Lower lobe of right lung (tissue), 2 donors: ENCODE measurements around the gene ADAM8. TPM values are rescaled to one million over a fixed set of nuclear protein-coding genes. Genes with fewer than 3 reads are reported as not detected.

Source experiments
- ATAC-seq, 2 donors: fragments of 200-7000 bp; cut with Tn5 transposase; one replicate each; pipeline ENCODE4 v1.9.1; 2020 to 2022; ENCODE audit warnings: mild to moderate bottlenecking in 2 of 2, moderate library complexity in 2 of 2
- DNase-seq: peaks from one replicate; pipeline ENCODE4 v3.0.0-alpha.2; 2020
- H3K27ac ChIP-seq: fragments of 200-600 bp; one replicate; pipeline ENCODE4 v1.8.0; 2022
- H3K27me3 ChIP-seq: fragments of 200-600 bp; one replicate; pipeline ENCODE4 v1.8.0; 2022; ENCODE audit warnings: low read depth
- H3K36me3 ChIP-seq: fragments of 200-600 bp; one replicate; pipeline ENCODE4 v1.8.0; 2022; ENCODE audit warnings: mild to moderate bottlenecking
- H3K4me1 ChIP-seq: fragments of 200-600 bp; one replicate; pipeline ENCODE4 v1.8.0; 2022
- H3K4me3 ChIP-seq: fragments of 200-600 bp; one replicate; pipeline ENCODE4 v1.8.0; 2022; ENCODE audit warnings: mild to moderate bottlenecking
- H3K9me3 ChIP-seq: fragments of 200-600 bp; one replicate; pipeline ENCODE4 v1.8.0; 2022
- intact Hi-C: fragments of 100-400 bp; cut with DNase I; formaldehyde crosslinking; loops from one replicate; pipeline ENCODE4 v1.11.0; 2022
- total RNA-seq: library from RNA; stranded (reverse); fragmentation: NEBNext Ultra II Directional; extraction: Animal tissue kit (Norgen Biotek cat#: 25700); gene quantifications from one replicate; pipeline ENCODE4 v1.2.1, GENCODE V29; 2021
- TF ChIP-seq, protein P1 (sequence below): fragments of 200-600 bp; IDR thresholded peaks from one replicate; pipeline ENCODE4 v1.8.0; 2022; ENCODE audit warnings: antibody characterized with exemption, mild to moderate bottlenecking
- donor health status: DM: no; HTN: yes; CAD: no; lungs with severe emphysema.

ADAM8 gene
- total RNA-seq, 1 donor from 2014 or later = 18.7 TPM

- peaks cover 57% of the 10 kb centered on the region for H3K4me1 ChIP-seq
- peak overlapping the region; percentile 35 for H3K4me3 ChIP-seq
- ATAC-seq = peak; percentile 46 to 63
- H3K27ac ChIP-seq = peak overlapping the region; percentile 87
- TF ChIP-seq, protein P1, sequence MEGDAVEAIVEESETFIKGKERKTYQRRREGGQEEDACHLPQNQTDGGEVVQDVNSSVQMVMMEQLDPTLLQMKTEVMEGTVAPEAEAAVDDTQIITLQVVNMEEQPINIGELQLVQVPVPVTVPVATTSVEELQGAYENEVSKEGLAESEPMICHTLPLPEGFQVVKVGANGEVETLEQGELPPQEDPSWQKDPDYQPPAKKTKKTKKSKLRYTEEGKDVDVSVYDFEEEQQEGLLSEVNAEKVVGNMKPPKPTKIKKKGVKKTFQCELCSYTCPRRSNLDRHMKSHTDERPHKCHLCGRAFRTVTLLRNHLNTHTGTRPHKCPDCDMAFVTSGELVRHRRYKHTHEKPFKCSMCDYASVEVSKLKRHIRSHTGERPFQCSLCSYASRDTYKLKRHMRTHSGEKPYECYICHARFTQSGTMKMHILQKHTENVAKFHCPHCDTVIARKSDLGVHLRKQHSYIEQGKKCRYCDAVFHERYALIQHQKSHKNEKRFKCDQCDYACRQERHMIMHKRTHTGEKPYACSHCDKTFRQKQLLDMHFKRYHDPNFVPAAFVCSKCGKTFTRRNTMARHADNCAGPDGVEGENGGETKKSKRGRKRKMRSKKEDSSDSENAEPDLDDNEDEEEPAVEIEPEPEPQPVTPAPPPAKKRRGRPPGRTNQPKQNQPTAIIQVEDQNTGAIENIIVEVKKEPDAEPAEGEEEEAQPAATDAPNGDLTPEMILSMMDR = no peak
- H3K27me3 ChIP-seq = no peaks in the 10 kb centered on the region
- H3K9me3 ChIP-seq = no peaks in the 10 kb centered on the region
- H3K36me3 ChIP-seq = no peaks in the 10 kb centered on the region
- peak; percentile 82 for DNase-seq
- intact Hi-C loops = no loop called here
Measured at GRCh38 chr10:133258066-133258817, 18.4 kb downstream of the ADAM8 start.

DNA sequence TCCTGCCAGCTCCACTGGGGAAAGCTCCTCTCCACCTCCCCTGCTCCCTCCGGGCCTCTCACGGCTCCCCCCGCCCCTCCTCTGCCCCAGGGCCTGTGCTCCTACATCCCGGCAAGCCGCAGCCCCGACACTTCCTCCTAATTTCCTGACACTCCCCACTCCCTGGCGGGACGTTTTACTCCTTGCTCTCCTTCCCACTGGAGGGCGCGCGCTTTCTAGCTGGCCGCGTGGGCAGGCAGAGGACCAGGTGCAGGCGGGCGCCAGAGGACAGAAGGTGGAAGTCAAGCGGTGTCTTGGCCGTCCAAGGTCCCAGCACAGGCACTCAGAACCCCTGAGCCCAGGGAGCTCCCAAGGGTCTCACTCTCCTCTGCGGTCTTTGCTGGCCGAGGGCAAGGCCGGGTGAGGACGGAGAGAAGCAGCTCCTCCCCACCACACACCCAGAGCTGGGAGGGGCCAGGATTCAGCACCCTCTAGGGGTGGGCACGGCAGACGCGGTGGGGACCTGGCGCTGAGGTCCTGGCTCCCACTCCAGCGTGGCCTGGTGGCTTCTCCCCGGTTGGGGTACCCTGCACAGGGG, 19.1 kb downstream of the ADAM8 start:
- TF ChIP-seq, protein P1 = peak; percentile 37
- Histone ChIP-seq H3K4me3 (peak overlapping the region; percentile 35), H3K4me1 (peaks cover 50% of the 10 kb centered on the region), H3K9me3 (no peaks in the 10 kb centered on the region), H3K27me3 (no peaks in the 10 kb centered on the region), H3K27ac (peak overlapping the region; percentile 87), H3K36me3 (no peaks in the 10 kb centered on the region)
- intact Hi-C loops = no loop called here
- peak; percentile 41 to 63 for ATAC-seq
- DNase-seq = peak; percentile 88

DNA sequence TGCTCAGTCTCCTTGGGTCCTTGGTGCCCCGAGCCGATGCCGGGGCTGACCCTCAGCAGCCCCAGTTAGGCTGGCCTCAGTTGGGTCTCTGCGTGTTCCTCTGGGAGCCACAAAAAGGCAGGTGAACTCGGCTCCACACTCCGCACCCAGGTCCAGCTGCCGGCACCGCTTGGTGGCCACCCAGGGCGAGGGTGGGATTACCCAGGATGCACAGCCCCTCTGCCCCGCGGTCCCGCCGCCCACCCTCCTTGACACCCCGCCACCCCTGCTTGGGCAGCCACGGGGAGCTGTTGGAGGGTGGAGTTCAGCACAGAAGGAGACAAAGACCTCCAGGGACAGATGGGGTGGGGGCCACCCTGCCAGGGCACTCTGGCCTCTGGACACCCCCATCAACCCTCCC, 21.3 kb downstream of the ADAM8 start:
- TF ChIP-seq, protein P1 = no peak
- H3K9me3 ChIP-seq = no peaks in the 10 kb centered on the region
- no peaks in the 10 kb centered on the region for H3K27me3 ChIP-seq
- no peak overlapping the region for H3K27ac ChIP-seq
- peaks cover 34% of the 10 kb centered on the region for H3K4me1 ChIP-seq
- ATAC-seq = no peak
- intact Hi-C loops = no loop called here
- DNase-seq = no peak
- H3K4me3 ChIP-seq = no peak overlapping the region
- no peaks in the 10 kb centered on the region for H3K36me3 ChIP-seq

GRCh38 chr10:133254421-133255120, 22.1 kb downstream of the ADAM8 start:
- Histone ChIP-seq H3K27ac (no peak overlapping the region), H3K4me3 (no peak overlapping the region), H3K9me3 (no peaks in the 10 kb centered on the region), H3K4me1 (peaks cover 28% of the 10 kb centered on the region), H3K36me3 (no peaks in the 10 kb centered on the region), H3K27me3 (no peaks in the 10 kb centered on the region)
- intact Hi-C loops = no loop called here
- DNase-seq = no peak
- no peak for ATAC-seq
- TF ChIP-seq, protein P1 = no peak

- no peaks in the 10 kb centered on the region for H3K9me3 ChIP-seq
- no peak for DNase-seq
- no peaks in the 10 kb centered on the region for H3K36me3 ChIP-seq
- TF ChIP-seq, protein P1 = no peak
- H3K27me3 ChIP-seq = no peaks in the 10 kb centered on the region
- intact Hi-C loops = no loop called here
- ATAC-seq = no peak
- H3K4me3 ChIP-seq = no peak overlapping the region
- peaks cover 17% of the 10 kb centered on the region for H3K4me1 ChIP-seq
- H3K27ac ChIP-seq = no peak overlapping the region
Measured at GRCh38 chr10:133253361-133253955, 23.2 kb downstream of the ADAM8 start.
